ENCODE data around the gene MYOG. TPM values are rescaled to one million over a fixed set of nuclear protein-coding genes. Genes with fewer than 3 reads are reported as not detected.

The MYOG gene
- total and polyA plus RNA-seq, 12 donors = 0.11 TPM; not detected in 11

DNA sequence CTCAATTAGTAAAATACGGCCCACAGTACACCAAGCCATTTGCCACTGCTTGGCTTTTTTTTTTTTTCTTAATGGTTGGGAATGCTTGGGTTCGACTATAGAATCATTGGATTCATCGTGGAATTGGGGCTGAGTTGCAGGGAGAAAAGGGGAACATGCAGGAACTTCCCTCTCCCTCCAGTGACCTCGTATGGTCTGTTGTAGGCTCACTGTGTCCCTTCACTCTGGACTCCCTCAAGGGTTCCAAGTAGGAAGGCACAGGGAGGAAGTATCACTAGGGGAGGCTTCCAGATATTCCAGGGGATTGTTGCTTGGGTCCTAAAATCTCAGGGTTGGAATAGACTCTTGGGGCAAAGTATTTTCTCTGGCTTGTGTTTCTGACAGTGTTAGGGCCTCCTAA, 35.0 kb downstream of the MYOG start:
- H3K4me1 ChIP-seq (replicated peaks in 1 of 2) = peaks cover 0 to 6% of the 10 kb centered on the region in 2 donors
- 71 to 86% (median 78%) methylated on average over 4 of the region's 4 CpGs for WGBS, 4 donors
- no peak overlapping the region for H3K27ac ChIP-seq
- no peak for DNase-seq
- TF ChIP-seq, protein P1, sequence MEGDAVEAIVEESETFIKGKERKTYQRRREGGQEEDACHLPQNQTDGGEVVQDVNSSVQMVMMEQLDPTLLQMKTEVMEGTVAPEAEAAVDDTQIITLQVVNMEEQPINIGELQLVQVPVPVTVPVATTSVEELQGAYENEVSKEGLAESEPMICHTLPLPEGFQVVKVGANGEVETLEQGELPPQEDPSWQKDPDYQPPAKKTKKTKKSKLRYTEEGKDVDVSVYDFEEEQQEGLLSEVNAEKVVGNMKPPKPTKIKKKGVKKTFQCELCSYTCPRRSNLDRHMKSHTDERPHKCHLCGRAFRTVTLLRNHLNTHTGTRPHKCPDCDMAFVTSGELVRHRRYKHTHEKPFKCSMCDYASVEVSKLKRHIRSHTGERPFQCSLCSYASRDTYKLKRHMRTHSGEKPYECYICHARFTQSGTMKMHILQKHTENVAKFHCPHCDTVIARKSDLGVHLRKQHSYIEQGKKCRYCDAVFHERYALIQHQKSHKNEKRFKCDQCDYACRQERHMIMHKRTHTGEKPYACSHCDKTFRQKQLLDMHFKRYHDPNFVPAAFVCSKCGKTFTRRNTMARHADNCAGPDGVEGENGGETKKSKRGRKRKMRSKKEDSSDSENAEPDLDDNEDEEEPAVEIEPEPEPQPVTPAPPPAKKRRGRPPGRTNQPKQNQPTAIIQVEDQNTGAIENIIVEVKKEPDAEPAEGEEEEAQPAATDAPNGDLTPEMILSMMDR (IDR thresholded peaks at IDR 0.05) = no peak
- TF ChIP-seq POLR2A (IDR thresholded peaks at IDR 0.05) = no peak
- H3K36me3 ChIP-seq (replicated peaks in 1 of 2) = no peaks in the 10 kb centered on the region
- intact Hi-C loops (cut with DNase I) = no loop called here
- H3K4me3 ChIP-seq = no peak overlapping the region
- peaks cover 3% of the 10 kb centered on the region for H3K27me3 ChIP-seq
- H3K9me3 ChIP-seq (replicated peaks in 1 of 3) = no peaks in the 10 kb centered on the region

DNA sequence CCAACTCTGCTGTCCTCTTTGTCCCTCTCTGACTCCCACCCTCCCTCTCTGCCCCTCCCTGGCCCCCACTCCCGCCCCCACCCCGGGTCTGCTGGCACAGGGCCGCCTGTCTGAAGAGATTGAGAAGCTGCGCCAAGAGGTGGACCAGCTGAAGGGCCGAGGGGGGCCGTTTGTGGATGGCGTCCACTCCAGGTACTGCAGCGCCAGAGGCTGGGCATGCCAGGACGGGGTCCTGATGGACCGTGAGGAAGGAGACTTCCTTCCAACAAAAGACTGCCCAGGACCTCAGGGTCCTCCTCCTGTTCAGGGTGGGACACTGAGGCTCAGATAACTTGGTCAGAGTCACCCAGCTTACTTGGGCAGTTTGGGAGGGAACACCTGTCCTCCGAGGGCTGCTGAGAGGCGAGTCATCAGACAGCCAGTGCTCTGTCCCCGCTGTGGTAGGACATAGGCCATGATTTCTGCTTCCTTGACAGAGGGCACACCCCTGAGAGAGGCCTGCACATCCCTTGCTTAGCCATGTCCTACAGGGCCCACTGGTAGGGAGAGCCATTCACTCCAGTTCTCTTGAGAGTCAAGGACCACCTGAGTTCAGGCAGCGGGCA, 36.1 kb downstream of the MYOG start:
- H3K27me3 ChIP-seq = peaks cover 6% of the 10 kb centered on the region
- no peak for DNase-seq
- H3K27ac ChIP-seq = no peak overlapping the region
- no peaks in the 10 kb centered on the region for H3K36me3 ChIP-seq (replicated peaks in 1 of 2)
- intact Hi-C loops (cut with DNase I) = loop anchor here in 1 of 2 donors (10.0 kb wide), 1 partner anchor 65 kb away; no protein-coding TSS in a partner anchor
- TF ChIP-seq, protein P1 (IDR thresholded peaks at IDR 0.05) = no peak
- TF ChIP-seq POLR2A (IDR thresholded peaks at IDR 0.05) = no peak
- H3K9me3 ChIP-seq (replicated peaks in 1 of 3) = no peaks in the 10 kb centered on the region
- H3K4me1 ChIP-seq (replicated peaks in 1 of 2) = peaks cover 0 to 6% of the 10 kb centered on the region in 2 donors
- WGBS, 4 donors = 81 to 93% (median 86%) methylated on average over 10 to 14 of the region's 14 CpGs
- H3K4me3 ChIP-seq = no peak overlapping the region

DNA sequence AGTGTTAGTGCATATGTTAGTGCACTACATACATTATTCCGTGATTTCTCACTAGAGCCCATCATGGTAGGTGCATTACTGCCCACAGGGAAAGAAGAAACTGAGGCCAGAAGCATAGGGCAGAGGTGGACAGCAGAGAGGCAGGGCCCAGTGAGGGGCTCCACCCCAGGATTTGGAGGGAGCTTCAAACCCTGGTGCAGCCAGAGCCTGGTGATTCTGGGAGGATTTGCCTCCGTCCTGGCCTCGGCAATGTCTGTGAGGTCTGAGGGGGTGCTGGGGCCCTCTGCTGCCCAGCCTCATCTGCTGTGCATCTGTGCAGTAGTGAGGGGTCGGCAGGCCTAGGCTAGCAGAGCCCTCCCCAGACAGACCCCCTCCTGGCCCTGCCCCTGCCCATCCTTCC, 36.7 kb downstream of the MYOG start:
- H3K27ac ChIP-seq = no peak overlapping the region
- 86 to 95% (median 90%) methylated on average over 2 to 4 of the region's 4 CpGs for WGBS, 4 donors
- no peak for TF ChIP-seq POLR2A (IDR thresholded peaks at IDR 0.05)
- TF ChIP-seq, protein P1 (IDR thresholded peaks at IDR 0.05) = no peak
- peaks cover 0 to 6% of the 10 kb centered on the region in 2 donors for H3K4me1 ChIP-seq (replicated peaks in 1 of 2)
- DNase-seq = no peak
- H3K36me3 ChIP-seq (replicated peaks in 1 of 2) = no peaks in the 10 kb centered on the region
- H3K4me3 ChIP-seq = no peak overlapping the region
- intact Hi-C loops (cut with DNase I) = loop anchor here in 1 of 2 donors (10.0 kb wide), 1 partner anchor 66 kb away; no protein-coding TSS in a partner anchor
- no peaks in the 10 kb centered on the region for H3K9me3 ChIP-seq (replicated peaks in 1 of 3)
- H3K27me3 ChIP-seq = peaks cover 12% of the 10 kb centered on the region

DNA sequence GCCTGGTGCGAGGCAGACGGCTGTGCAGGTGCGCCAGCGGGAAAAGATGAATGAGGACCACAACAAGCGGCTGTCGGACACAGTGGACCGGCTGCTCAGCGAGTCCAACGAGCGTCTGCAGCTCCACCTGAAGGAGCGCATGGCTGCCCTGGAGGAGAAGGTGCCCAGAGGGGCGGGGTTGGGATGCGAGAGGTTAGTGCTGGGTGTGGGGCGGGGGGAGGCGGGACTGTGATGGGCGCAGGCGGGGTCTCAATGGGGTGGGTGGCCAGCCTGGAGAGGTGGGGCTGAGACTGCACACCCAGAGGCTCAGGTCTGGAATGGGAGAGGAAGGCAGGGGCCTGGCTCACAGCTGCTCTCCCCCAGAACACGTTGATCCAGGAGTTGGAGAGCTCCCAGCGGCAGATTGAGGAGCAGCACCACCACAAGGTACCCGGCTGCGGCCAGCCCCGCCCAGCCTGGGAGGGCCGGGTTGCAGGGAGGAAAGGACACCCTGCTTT, 37.2 kb downstream of the MYOG start:
- no peak for DNase-seq
- no peak for TF ChIP-seq POLR2A (IDR thresholded peaks at IDR 0.05)
- TF ChIP-seq, protein P1 (IDR thresholded peaks at IDR 0.05) = no peak
- 84 to 90% (median 87%) methylated on average over 12 to 23 of the region's 23 CpGs for WGBS, 4 donors
- intact Hi-C loops (cut with DNase I) = loop anchor here in 1 of 2 donors (10.0 kb wide), 1 partner anchor 66 kb away; no protein-coding TSS in a partner anchor
- Histone ChIP-seq H3K9me3 (replicated peaks in 1 of 3) (no peaks in the 10 kb centered on the region), H3K27ac (no peak overlapping the region), H3K27me3 (peaks cover 14% of the 10 kb centered on the region), H3K4me1 (replicated peaks in 1 of 2) (peaks cover 0 to 6% of the 10 kb centered on the region in 2 donors), H3K36me3 (replicated peaks in 1 of 2) (no peaks in the 10 kb centered on the region), H3K4me3 (no peak overlapping the region)

Measured in adrenal gland (tissue), 12 donors.